ES-I3 (cell line): Measurements from ENCODE around the gene SH3TC1.

ENCODE experiments used
- H3K36me3 ChIP-seq: 2 replicates; pipeline ENCODE4 v1.6.1; 2013; ENCODE audit warnings: mild to moderate bottlenecking, low read length, control low read depth, moderate library complexity; ENCODE audit not compliant: insufficient read depth
- H3K4me1 ChIP-seq: 2 replicates; pipeline ENCODE4 v1.6.1; 2013; ENCODE audit warnings: mild to moderate bottlenecking, control low read depth, low read length; ENCODE audit not compliant: insufficient read depth
- H3K9ac ChIP-seq: 2 replicates; pipeline ENCODE4 v1.6.1; 2013; ENCODE audit warnings: low read depth, mild to moderate bottlenecking, low read length, moderate library complexity
- H3K9me3 ChIP-seq: 2 replicates; pipeline ENCODE4 v1.6.1; 2013; ENCODE audit warnings: mild to moderate bottlenecking, low read length, moderate library complexity; ENCODE audit not compliant: control insufficient read depth, insufficient read depth

SH3TC1 gene

DNA sequence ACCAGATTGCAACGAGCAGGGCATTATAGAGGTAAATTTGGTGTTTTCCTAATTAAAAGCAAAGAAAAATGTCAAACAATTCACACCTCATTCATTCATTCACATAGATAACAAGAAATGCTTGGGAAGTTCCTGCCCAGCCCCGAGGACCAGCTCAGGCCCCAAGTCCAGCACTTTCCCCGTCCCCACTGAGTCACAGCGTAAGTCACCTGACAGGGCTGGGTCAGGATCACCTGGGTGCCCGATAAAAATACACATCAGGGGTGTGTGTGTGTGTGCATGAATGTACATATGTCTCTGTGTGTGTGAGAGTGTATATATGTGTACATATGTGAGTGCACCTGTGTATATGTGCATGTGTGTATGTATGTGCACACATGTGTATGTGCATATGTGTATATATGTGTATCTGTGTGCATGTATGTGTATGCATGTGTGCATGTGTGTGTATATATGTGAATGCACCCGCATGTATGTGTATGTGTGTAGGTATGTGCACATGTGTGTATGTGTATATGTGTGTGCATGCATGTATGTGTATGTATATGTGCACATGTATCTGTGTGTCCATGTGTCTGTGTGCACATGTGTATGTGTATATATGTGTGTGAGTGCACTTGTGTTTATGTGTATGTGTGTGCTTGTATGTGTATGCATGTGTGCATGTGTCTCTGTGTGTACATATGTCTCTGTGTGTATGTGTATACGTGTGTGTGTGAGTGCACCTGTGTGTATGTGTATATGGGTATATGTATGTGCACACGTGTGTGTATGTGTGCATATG is 18.6 kb upstream of the SH3TC1 start:
- H3K36me3 ChIP-seq: no peaks in the 10 kb centered on the region
- H3K9me3 ChIP-seq: no peaks in the 10 kb centered on the region
- H3K4me1 ChIP-seq: no peaks in the 10 kb centered on the region
- no peak overlapping the region for H3K9ac ChIP-seq

DNA sequence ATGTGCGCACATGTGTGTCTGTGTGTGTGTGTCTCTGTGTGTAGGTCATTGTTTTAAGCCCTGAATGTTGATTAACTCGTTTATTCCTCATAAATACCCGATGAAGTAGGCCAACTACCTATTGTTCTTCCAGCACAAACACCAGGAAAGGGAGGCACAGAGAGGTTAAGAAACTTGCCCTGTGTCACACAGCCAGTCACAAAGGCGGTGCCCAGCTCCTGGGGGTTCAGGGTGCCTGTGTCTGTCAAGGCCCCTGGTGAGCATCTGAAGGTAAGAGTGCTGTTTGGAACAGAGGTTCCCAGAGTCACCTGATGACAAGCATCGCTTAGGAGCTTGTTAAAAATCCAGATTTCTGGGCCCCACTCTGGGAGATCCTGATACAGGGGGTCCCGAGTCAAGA is 18.0 kb upstream of the SH3TC1 start:
- Histone ChIP-seq H3K9me3 (no peaks in the 10 kb centered on the region), H3K36me3 (no peaks in the 10 kb centered on the region), H3K9ac (no peak overlapping the region), H3K4me1 (no peaks in the 10 kb centered on the region)

DNA sequence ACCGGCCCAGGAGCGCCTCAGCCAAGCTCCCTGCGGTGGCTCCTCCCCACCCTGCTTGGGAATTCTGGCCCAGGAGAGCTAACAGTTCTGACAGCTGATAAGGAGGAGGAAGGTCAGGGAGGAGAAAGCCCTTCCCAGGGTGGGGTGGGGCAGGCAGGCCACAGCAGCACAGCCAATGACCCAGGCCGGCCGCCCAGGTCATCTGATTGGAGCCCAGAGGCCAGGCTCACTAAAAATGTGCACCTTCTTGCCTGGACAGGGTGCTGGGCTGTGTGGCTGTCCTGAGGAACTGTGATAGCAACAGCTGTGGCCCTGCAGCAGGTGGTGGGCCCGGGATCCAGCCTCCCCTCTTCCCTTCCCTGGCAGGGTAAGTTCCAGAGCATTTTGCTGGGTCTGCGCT is 17.2 kb upstream of the SH3TC1 start:
- no peaks in the 10 kb centered on the region for H3K9me3 ChIP-seq
- no peak overlapping the region for H3K9ac ChIP-seq
- no peaks in the 10 kb centered on the region for H3K36me3 ChIP-seq
- no peaks in the 10 kb centered on the region for H3K4me1 ChIP-seq

DNA sequence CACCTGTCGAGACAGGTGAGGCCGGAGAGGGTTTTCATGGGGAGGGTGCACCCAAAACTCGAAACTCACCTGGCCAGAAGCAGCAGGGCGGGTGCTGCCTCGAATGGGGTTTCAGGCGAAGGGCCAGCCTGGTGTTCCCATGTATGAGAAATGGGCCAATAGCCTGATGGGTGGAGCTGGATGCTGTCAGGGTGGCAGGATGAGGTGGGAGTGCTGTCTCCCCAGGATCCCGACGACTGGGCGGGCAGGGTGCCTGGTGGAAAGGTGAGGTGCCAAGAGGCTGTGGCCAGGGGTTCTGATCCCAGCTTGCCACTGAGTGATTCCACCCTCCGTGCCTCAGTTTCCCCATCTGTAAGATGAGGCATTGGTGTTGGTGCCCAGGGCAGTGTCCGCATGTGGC is 16.8 kb upstream of the SH3TC1 start:
- Histone ChIP-seq H3K9ac (no peak overlapping the region), H3K4me1 (no peaks in the 10 kb centered on the region), H3K36me3 (no peaks in the 10 kb centered on the region), H3K9me3 (no peaks in the 10 kb centered on the region)

DNA sequence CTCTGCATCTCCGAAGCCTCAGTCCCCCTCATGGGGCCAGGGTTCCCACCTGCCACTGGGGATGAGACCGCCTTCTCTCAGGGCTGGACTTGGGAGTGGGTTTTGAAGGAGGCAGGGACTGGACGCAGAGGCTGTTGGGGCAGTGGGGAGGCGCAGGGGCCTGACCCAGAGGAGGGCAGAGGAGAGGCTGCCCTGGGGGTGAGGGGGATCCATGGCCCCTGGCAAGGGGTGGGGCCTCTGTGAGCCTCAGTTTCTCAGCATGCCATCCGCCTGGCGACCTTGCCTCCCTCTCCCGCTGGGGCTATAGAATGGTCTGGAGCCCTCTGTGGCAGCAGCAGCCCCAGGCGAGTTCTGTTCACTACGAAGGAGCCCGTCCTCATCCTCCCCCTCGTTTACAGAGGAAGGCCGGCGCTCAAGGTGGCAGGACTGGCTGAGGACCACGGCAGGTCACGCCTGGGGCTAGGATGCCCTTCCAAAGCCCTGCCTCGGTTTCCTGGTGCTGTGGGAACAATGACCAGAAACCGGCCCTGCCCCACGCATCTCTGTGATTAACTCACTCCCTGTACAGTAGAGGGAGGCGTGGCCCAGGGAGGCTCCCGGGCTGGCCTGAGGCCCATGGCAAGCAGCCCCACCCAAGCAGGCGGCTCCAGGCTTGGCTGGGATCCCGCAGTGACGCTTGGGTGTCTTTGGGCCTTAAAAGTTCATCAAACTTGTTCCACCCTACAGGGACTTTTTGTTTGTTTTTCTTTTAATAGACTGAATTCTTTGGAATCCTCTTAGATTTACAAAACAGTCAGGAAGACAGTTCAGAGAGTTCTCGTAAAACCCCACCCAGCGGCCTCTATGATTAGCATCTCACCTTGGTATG is 16.0 kb upstream of the SH3TC1 start:
- Histone ChIP-seq H3K9ac (no peak overlapping the region), H3K9me3 (no peaks in the 10 kb centered on the region), H3K36me3 (no peaks in the 10 kb centered on the region), H3K4me1 (no peaks in the 10 kb centered on the region)

DNA sequence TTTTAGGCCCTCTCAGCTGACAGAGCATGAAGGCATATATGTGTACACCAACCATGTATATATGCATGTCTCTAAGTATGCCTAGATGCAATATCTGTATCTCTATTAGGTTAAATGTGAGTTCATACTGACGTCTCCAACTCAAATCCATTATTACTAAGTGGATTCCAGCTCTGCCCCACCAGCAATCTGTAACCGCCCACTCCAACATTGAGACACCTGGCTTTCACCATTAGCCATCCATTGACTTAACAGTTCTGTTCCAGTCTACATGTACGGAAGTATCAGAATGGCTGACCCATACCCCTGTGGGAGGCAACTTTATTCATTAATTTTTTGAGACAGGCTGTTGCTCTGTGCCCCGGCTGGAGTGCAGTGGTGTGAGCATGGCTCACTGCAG is 15.0 kb upstream of the SH3TC1 start:
- no peaks in the 10 kb centered on the region for H3K36me3 ChIP-seq
- no peaks in the 10 kb centered on the region for H3K9me3 ChIP-seq
- H3K9ac ChIP-seq: no peak overlapping the region
- no peaks in the 10 kb centered on the region for H3K4me1 ChIP-seq

DNA sequence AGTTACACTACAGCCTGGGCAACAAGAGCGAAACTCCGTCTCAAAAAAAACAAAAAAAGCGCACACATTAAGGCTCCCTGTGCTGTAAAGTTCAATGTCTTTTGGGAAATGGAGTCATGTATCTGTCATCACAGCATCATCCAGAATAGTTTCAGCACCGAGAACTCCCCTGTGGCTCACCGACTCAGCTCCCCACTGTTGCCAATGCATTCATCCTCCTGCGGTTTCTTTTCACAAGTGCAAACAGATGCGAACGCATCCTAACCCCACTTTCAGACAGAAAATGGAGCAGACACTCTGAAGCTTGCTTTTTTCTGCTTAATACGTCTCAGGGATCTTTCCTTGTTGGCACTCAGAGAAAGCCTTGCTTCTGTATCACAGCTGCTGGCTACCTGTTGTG is 13.8 kb upstream of the SH3TC1 start:
- Histone ChIP-seq H3K9me3 (no peaks in the 10 kb centered on the region), H3K36me3 (no peaks in the 10 kb centered on the region), H3K4me1 (no peaks in the 10 kb centered on the region), H3K9ac (no peak overlapping the region)

DNA sequence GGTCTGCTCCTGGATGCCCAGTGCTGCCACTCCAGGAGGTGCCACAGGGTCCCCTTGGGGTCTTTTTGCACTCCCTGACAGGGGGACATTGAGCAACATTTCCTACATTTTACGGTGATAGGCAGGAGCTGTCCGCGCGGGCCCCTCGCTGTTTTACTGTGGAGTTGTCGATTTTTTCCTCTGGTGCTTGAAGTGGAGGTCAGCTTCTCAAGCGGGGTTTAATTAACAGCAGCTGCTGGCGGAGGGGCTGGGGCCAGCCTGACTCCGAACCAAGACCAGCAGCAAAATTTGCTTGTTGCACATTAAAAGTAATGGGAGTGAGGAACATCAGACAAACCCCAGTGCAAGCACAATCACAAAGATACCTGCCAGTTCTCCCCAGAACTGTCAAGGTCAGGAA is 13.2 kb upstream of the SH3TC1 start:
- Histone ChIP-seq H3K4me1 (no peaks in the 10 kb centered on the region; the same call in 1 of the 2 replicates), H3K36me3 (no peaks in the 10 kb centered on the region), H3K9ac (no peak overlapping the region), H3K9me3 (no peaks in the 10 kb centered on the region)

DNA sequence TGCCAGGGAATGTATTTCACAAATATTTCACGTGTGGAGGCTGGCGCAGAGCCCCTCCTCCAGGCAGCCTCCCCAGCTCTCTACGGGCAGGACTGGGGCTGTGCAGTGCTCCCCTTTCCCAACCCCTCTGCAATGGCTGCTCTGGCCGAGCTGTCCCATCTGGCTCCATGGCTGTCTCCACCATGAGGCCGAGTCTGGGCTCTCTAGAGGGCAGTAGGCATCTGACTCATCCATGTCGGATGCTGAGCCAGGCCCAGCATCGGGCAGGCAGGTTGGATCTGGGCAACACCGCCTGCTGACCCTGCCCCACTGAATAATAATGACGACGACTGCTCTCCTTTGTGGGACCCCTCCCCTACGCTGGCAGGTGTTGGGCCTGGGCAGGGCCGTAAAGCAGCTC is 11.0 kb upstream of the SH3TC1 start:
- H3K9me3 ChIP-seq: no peaks in the 10 kb centered on the region
- no peaks in the 10 kb centered on the region for H3K36me3 ChIP-seq
- H3K4me1 ChIP-seq: no peaks in the 10 kb centered on the region; the same call in 1 of the 2 replicates
- H3K9ac ChIP-seq: no peak overlapping the region

DNA sequence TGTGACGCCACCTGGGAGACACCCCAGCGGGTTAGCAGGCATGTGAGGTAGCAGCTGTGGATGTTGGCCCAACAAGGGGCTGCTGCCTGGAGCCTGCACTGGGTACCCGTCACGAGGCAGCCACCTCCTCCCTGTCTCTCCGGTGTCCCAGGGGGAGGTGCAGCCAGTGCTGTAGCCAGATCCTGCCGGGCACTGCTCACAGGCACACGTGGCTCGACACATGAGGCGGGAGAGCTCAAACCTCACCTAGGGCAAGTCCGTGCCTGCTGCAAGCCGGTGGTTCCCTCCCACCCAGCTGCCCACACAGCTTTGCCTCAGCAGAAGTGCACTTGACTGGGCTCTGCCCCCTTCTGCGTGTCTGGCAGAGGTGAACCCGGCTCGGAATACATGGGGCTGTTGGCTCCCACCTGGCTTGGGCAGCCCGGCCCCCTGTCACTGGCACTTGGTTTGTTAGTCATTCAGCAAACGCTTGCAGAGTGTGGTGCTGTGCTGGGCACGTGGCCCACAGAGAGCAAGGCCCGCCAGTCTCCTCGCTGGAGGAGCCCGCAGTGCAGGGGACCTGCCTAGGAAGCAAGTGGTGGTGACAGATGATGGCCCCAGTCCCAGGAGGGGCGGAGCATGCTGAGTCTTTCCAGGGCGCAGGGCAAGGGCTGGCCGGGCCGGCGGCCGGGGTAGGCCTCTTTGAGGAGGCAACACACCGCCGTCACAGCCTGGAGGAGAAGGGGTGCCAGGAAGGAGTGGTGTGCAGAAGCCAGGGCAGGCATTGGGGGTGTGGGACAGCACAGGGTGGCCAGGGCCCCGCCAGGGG is 10.1 kb upstream of the SH3TC1 start:
- no peaks in the 10 kb centered on the region; the same call in 1 of the 2 replicates for H3K4me1 ChIP-seq
- no peaks in the 10 kb centered on the region for H3K36me3 ChIP-seq
- H3K9ac ChIP-seq: no peak overlapping the region
- no peaks in the 10 kb centered on the region for H3K9me3 ChIP-seq

DNA sequence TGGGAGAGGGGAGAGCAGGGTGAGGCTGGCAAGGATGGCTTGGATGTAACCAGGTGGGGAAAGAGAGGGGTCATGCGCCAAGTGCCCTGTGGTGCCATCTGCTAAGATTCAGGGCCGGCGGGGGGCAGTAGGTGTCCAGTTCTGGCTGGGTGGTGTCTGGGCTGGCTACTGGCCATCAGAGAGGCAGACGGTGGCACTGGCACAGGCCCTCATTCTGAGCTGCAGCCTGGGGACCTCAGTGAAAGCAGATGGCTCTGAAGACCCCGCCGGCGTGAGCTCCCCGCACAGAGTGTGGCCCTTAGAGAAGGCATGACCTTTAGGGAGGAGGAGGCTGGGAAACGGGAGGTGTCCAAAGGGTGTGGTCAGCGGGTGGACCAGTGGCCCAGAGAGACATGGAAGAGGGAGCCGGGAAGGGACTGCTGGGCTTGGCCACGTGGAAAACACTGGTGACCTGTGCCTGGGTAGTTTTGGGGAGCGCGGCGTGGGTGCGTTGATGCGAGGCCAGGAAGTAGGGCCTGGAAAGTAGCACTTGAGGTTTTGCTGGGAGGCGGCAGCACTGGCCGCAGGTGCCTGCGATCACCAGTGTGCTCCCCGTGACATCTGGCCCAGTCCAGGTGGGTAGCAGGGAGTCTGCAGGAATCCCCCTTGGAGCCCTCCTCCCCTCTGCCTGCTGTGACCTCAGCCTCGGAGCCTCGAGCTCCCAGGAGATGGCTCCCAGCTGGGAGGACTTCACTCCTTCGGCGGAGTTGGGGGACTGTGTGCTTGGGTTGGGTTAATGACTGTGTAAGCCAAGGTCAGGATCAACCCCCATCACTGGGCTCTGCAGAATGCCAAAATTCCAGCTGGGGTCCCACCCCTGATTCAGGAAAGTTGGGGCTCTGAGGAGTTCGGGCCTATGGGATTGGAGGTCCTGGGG is 9.3 kb upstream of the SH3TC1 start:
- no peak overlapping the region for H3K9ac ChIP-seq
- H3K4me1 ChIP-seq: no peaks in the 10 kb centered on the region; the same call in 1 of the 2 replicates
- no peaks in the 10 kb centered on the region for H3K36me3 ChIP-seq
- no peaks in the 10 kb centered on the region for H3K9me3 ChIP-seq

DNA sequence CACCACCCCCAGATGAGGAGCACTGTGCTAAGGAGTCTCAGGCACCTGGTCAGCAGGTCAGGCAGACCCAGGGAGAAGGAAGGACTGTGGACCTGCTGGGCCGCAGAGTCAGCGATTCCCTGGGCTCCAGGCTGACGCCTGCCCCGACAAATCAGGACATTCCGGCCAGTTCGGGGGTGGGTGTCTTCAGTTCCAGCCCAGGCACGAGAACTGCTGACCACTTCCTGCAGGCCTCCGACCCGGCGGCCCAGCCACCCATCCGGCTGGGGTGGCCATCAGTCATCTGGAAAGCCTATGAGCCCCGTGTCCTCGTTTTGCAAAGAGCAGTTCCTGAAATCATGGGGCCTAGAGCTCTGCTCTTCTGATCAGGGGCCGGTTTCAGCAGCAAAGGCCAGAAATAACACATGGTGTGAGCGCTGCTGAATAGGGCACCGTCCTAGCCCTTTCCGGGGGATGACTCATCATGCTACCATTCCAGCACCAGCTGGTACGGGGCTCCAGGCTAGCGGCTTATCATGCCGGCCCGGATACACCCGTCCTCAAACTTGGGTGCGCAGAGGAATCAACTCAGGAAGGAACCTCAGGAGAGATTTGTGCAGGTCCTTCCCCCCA is 7.8 kb upstream of the SH3TC1 start:
- H3K9ac ChIP-seq: no peak overlapping the region
- H3K9me3 ChIP-seq: no peaks in the 10 kb centered on the region
- no peaks in the 10 kb centered on the region; the same call in 1 of the 2 replicates for H3K4me1 ChIP-seq

More for the DNA sequence above, 7.8 kb upstream of the SH3TC1 start:
- H3K36me3 ChIP-seq: no peaks in the 10 kb centered on the region
